Ectodermal cell (in vitro differentiated cells): ENCODE measurements around the gene ITPR3.

Experiments used
- H3K27ac ChIP-seq: 2 replicates; pipeline ENCODE4 v1.7.0; 2013; ENCODE audit warnings: mild to moderate bottlenecking, low read depth, low read length; ENCODE audit not compliant: insufficient read depth, poor library complexity, severe bottlenecking
- H3K27me3 ChIP-seq: 2 replicates; pipeline ENCODE4 v1.7.0; 2013; ENCODE audit warnings: mild to moderate bottlenecking, low read length; ENCODE audit not compliant: insufficient read depth, control insufficient read depth, poor library complexity, severe bottlenecking
- H3K36me3 ChIP-seq: one replicate; pipeline ENCODE4 v1.7.0; 2013; ENCODE audit warnings: low read length; ENCODE audit not compliant: control insufficient read depth, insufficient read depth
- H3K4me1 ChIP-seq: one replicate; pipeline ENCODE4 v1.7.0; 2013; ENCODE audit warnings: low read length; ENCODE audit not compliant: control insufficient read depth, insufficient read depth
- H3K4me3 ChIP-seq: 2 replicates; pipeline ENCODE4 v1.7.0; 2013; ENCODE audit warnings: low read depth, low read length, control low read depth; ENCODE audit not compliant: insufficient read depth
- H3K9me3 ChIP-seq: 2 replicates; pipeline ENCODE4 v1.7.0; 2013; ENCODE audit warnings: mild to moderate bottlenecking, low read length, moderate library complexity; ENCODE audit not compliant: control insufficient read depth
- WGBS, 2 experiments: methylation state at CpG; one replicate each; pipeline ENCODE4 v1.1.7; 2013; ENCODE audit warnings: missing lambda C conversion rate in 2 of 2; 5-methylcytosine and 5-hydroxymethylcytosine counted together

Gene ITPR3

DNA sequence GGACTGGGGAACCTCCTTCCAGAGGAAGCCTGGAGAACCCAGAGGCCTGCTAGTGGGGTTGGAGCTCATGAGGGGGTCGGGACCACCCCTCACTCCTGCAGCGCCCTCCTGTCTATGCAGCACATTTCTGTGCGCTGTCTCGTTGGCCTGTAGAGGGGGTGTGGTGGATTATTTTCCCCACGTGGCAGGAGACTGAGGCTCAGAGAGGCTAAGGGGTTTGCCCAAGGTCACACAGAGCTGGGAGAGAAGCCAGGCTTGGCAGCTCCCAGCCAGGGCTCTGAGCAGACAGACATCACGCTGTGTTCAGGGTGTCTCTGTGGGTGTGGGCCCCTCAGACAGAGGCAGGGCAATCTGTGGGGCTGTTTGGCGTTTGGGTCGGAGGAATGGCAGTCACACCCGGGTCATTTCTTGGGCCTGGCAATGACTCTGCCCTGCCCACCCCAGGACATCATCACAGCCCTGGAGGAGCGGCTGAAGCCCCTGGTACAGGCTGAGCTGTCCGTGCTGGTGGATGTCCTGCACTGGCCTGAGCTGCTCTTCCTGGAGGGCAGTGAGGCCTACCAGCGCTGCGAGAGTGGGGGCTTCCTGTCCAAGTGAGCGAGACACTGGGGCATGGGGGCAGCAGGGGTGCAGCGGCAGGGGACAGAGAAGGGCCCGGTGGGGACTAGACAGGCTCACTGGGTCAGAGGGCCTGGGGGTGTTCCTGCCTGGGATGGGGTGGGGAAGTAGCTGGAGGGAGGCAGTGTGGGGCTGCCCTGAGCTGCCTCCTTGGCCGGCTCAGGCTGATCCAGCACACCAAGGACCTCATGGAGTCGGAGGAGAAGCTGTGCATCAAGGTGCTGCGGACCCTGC lies 62.7 kb downstream of the ITPR3 start:
- Histone ChIP-seq H3K9me3 (no peaks in the 10 kb centered on the region), H3K36me3 (no peaks in the 10 kb centered on the region)
- WGBS, 2 experiments = 94% methylated on average over 19 of the region's 19 CpGs

DNA sequence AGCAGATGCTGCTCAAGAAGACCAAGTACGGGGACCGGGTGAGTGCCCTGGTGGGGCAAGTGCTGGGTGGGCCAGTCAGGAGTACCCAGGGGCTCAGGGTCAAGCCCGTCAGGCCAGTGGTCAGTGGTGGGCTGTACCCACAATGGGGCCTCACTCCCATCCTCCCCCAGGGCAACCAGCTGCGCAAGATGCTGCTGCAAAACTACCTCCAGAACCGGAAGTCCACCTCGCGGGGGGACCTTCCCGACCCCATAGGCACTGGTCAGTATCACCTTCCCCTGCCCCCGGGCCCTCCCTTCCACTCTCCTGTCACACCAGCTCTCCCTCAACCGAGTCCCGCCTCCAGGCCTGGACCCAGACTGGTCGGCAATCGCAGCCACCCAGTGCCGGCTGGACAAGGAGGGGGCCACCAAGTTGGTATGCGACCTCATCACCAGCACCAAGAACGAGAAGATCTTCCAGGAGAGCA lies 63.3 kb downstream of the ITPR3 start:
- no peaks in the 10 kb centered on the region for H3K27me3 ChIP-seq
- no peak overlapping the region for H3K27ac ChIP-seq
- 94 to 96% methylated on average over 16 of the region's 16 CpGs for WGBS, 2 experiments
- H3K36me3 ChIP-seq = no peaks in the 10 kb centered on the region
- H3K4me1 ChIP-seq = no peaks in the 10 kb centered on the region
- no peak overlapping the region for H3K4me3 ChIP-seq
- no peaks in the 10 kb centered on the region for H3K9me3 ChIP-seq

More for the DNA sequence above, 62.7 kb downstream of the ITPR3 start:
- Histone ChIP-seq H3K4me1 (no peaks in the 10 kb centered on the region), H3K27me3 (no peaks in the 10 kb centered on the region), H3K27ac (no peak overlapping the region), H3K4me3 (no peak overlapping the region)

DNA sequence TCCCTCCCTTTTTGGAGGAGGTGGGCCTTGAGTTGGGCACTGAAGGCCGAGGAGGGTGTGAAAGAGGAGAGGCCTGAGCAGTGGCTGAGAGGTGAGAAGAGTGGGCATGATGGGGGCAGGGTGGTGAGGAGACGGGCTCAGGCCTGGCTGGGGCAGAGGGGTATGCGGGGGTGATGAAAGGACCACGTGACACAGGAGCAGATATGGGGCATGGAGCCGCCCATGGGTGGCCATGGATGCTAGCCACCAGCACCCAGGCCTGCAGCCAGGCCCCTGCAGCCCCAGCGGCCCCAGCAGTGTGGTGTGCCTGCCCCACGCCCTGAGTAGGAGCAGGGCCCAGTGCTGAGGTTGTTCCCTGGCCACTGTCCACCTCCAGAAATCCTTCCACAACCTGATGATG lies 63.9 kb downstream of the ITPR3 start:
- Histone ChIP-seq H3K4me1 (no peaks in the 10 kb centered on the region), H3K9me3 (no peaks in the 10 kb centered on the region), H3K36me3 (no peaks in the 10 kb centered on the region), H3K4me3 (no peak overlapping the region), H3K27ac (no peak overlapping the region), H3K27me3 (no peaks in the 10 kb centered on the region)
- 92 to 94% methylated on average over 7 of the region's 7 CpGs for WGBS, 2 experiments

DNA sequence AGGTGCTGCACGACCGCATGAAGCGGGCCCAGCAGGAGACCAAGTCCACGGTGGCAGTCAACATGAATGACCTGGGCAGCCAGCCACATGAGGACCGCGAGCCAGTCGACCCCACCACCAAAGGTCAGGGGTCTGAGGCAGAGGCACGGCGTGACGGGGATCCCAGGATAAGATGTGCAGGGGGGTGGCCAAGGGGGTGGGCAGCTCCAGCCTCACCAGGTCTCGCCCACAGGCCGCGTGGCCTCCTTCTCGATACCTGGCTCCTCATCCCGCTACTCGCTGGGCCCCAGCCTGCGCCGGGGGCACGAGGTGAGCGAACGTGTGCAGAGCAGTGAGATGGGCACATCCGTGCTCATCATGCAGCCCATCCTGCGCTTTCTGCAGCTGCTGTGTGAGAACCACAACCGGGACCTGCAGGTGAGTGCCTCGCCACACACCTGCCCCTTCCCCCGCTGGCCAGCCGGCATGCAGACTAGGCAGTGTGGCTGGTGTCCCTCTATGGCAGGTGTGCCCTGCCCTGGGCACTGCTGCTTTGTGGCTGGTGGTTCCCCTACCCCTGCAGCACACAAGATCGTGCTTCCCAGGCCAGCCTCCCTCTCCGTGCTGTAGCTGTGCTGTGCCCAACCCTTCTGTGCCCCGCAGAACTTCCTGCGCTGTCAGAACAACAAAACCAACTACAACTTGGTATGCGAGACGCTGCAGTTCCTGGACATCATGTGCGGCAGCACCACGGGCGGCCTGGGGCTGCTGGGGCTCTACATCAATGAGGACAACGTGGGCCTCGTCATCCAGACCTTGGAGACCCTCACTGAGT lies 64.5 kb downstream of the ITPR3 start:
- no peak overlapping the region for H3K27ac ChIP-seq

DNA sequence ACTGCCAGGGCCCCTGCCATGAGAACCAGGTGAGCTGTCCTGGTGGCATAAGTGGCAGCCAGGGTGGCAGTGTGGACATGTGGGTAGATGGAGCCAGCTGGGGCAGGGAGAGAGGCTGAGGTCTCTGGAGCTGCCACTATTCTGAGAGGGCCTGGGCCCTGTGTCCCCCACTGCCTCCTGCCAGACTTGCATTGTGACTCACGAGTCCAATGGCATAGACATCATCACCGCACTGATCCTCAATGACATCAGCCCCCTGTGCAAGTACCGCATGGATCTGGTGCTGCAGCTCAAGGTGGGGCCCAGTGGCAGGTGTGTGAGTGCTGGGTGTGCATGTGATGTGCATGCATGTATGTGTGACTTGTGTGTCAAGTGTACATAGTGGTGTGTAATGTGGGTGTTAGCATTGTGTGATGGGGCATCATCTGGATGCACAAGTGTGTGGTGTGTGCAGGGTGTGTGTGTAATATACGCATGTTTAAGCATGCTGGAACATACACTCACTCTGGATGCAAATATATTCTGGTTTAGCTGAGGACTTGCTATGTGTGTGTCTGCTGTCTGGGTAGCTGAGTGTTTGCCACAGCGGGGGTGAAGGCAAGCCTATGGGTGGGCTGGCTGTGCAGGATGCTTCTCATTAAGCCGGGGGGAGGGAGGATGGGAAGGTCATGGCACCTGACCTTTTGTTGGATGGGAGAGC lies 65.3 kb downstream of the ITPR3 start:
- Histone ChIP-seq H3K27ac (no peak overlapping the region), H3K36me3 (no peaks in the 10 kb centered on the region), H3K9me3 (no peaks in the 10 kb centered on the region), H3K4me1 (peaks cover under 1% of the 10 kb centered on the region), H3K4me3 (no peak overlapping the region), H3K27me3 (no peaks in the 10 kb centered on the region)
- 93 to 94% methylated on average over 6 of the region's 6 CpGs for WGBS, 2 experiments

More for the DNA sequence above, 64.5 kb downstream of the ITPR3 start:
- WGBS, 2 experiments = 93% methylated on average over 38 of the region's 38 CpGs
- no peaks in the 10 kb centered on the region for H3K4me1 ChIP-seq
- no peaks in the 10 kb centered on the region for H3K27me3 ChIP-seq
- no peaks in the 10 kb centered on the region for H3K9me3 ChIP-seq
- no peaks in the 10 kb centered on the region for H3K36me3 ChIP-seq
- H3K4me3 ChIP-seq = no peak overlapping the region

DNA sequence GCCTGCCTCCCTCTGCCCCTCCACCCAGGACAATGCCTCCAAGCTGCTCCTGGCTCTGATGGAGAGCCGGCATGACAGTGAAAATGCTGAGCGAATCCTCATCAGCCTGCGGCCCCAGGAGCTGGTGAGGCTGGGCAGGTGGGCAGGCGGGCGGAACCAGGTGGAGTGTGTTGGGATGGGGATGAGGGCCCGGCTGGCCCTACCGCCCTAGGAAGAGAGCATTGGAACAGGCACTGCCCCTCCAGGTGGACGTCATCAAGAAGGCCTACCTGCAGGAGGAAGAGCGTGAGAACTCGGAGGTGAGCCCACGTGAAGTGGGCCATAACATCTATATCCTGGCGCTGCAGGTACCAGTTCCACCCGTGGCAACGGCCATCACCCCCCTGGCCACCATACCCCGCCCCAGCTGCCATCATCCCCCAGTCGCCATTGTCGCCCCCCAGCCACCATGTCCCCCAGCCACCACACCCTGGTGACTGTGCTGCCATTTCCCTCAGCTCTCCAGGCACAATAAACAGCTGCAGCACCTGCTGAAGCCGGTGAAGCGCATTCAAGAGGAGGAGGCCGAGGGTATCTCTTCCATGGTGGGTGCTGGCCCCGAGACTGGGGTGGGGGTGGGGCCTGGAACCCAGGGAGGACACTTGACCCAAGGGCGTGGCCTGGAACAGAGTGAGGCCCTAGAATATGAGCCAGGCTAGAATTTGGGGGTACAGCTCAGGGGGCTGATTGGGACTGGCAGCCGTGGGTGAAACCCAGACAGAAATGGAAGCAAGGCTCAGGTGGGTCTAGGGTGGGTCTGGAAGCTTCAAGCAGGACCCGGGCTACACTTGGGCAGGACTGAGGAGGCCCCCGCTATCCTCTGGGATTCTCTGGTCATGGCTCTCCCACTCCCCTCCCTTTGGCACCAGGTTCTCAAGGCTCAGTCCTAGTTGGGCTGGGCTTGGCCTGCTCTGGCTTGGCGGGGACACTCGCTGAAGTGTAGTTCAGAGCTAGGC lies 66.2 kb downstream of the ITPR3 start:
- H3K9me3 ChIP-seq = no peaks in the 10 kb centered on the region
- WGBS, 2 experiments = 93% methylated on average over 27 of the region's 27 CpGs
- H3K4me3 ChIP-seq = no peak overlapping the region
- no peaks in the 10 kb centered on the region for H3K27me3 ChIP-seq
- peaks cover 9% of the 10 kb centered on the region for H3K4me1 ChIP-seq
- H3K27ac ChIP-seq = no peak overlapping the region
- H3K36me3 ChIP-seq = no peaks in the 10 kb centered on the region

DNA sequence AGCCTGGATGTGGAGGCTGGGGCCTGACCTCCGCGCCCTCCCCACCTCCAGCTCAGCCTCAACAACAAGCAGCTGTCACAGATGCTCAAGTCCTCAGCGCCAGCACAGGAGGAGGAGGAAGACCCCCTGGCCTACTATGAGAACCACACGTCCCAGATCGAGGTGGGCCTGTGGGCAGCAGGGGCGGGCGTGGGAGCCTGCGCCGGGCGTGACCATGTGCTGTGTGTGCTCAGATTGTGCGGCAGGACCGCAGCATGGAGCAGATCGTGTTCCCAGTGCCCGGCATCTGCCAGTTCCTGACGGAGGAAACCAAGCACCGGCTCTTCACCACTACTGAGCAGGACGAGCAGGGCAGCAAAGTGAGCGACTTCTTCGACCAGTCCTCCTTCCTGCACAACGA lies 66.9 kb downstream of the ITPR3 start:
- Histone ChIP-seq H3K4me3 (no peak overlapping the region), H3K27ac (no peak overlapping the region), H3K4me1 (peaks cover 17% of the 10 kb centered on the region), H3K36me3 (no peaks in the 10 kb centered on the region), H3K9me3 (no peaks in the 10 kb centered on the region), H3K27me3 (no peaks in the 10 kb centered on the region)
- 95% methylated on average over 20 of the region's 20 CpGs for WGBS, 2 experiments

DNA sequence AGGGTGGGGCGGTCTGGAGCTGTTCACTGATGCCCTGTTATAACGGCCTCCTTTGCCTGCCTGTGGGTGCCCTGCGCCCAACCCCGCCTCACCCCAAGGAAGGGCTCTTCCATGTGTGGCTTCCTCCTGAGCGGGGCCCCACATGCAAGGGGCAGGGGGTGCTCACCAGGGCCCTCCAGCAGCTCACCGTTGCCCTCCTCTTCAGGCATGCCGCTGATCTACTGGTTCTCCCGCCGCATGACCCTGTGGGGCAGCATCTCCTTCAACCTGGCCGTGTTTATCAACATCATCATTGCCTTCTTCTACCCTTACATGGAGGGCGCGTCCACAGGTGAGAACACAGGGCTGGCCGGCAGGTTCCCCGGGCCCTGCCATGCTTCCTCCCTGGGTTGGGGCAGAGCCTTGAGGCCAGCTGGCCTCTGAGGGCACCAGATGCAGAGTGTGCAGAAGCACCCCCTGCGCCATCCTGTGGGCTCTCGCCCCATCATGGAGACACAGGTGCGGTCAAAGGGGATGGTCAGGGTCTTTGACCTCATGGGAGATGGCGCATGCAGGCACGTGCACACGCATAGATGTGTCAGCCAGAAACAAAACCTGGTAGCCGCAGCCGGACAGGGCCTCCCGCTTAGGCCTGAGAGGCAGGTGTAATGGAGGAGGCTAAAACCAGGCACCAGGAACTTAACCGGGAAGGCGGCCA lies 67.5 kb downstream of the ITPR3 start:
- H3K4me3 ChIP-seq = no peak overlapping the region
- no peak overlapping the region for H3K27ac ChIP-seq
- no peaks in the 10 kb centered on the region for H3K9me3 ChIP-seq
- H3K4me1 ChIP-seq = peaks cover 23% of the 10 kb centered on the region
- no peaks in the 10 kb centered on the region for H3K36me3 ChIP-seq
- WGBS, 2 experiments = 93% methylated on average over 25 of the region's 25 CpGs
- no peaks in the 10 kb centered on the region for H3K27me3 ChIP-seq

DNA sequence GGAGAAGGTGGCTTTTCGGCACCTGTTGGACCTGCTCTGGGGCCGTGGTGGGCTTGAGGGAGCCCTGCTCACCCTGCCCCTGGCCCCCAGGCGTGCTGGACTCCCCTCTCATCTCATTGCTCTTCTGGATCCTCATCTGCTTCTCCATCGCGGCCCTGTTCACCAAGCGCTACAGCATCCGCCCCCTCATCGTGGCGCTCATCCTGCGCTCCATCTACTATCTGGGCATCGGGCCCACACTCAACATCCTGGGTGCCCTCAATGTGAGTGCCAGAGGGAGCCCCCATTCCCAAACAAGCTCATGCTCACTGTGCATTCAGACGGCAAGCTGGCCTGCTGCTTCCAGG lies 68.0 kb downstream of the ITPR3 start:
- Histone ChIP-seq H3K9me3 (no peaks in the 10 kb centered on the region), H3K27me3 (no peaks in the 10 kb centered on the region), H3K4me3 (no peak overlapping the region), H3K36me3 (no peaks in the 10 kb centered on the region), H3K4me1 (peaks cover 28% of the 10 kb centered on the region), H3K27ac (no peak overlapping the region)
- WGBS, 2 experiments = 95 to 96% methylated on average over 12 of the region's 12 CpGs
